T follicular helper cell (primary cell): ENCODE measurements around the gene CTRB1.
"Not testable (repeated sequence)": the region's sequence is repeated elsewhere in the genome, so short reads cannot be mapped to it uniquely, and the experiment has no call there.

ENCODE experiments used
- DNase-seq: peaks from one replicate; pipeline ENCODE4 v3.0.0-alpha.2; 2020; ENCODE audit warnings: low read depth

CTRB1 gene

DNA sequence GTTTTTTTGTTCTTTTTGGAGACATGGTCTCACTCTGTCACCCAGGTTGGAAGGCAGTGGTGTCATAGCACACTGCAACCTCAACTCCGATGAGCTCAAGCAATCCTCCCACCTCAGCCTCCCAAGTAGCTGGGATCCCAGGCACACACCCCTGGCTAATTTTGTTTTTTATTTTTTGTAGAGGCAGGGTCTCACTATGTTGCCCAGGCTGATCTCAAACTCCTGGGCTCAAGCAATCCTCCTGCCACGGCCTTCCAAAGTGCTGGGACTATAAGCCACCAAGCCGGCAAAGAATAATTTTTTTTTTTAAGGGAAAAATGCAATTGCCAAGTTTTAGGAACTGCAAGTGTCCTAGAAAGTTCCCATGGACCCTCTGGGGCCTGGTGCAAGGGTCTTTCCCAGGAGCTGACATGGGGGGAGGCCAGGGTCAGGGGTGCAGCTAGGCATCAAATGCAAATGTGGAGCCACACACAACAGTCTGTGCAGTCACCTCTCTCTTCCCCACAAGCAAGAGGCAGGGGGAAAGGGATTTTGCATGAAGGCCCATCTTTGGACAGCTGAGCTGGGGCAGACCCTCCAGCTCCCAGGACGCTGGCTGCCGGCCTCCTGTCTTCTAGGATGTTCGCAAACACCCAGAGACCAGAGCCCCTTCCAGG is 52.8 kb downstream of the CTRB1 start:
- DNase-seq: no peak

DNA sequence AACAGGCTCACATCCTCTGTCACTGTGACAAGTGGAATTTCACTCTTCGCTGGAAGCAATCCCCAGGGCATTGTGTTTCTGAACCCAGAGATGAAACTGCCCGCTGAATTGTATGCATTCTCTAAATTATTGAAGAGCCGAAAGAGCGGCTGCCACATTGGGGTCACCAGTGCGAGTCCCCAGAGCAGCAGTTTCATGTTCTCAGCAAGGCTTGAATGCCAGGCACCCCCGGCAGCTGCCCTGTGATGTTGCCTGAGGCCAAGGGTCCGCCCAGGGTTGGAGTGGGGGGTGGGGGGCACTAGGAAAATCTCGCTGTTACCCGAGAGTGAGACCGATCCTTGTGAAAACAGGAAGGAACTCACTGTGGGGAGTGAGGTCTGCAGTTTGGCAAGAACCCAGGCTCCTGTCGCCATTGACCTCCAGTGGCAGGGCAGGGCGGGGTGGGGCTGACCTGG is 53.3 kb downstream of the CTRB1 start:
- no peak for DNase-seq

- DNase-seq: not testable (repeated sequence)
These were observed 53.8 kb downstream of the CTRB1 start for GRCh38 chr16:75272629-75273028.

DNA sequence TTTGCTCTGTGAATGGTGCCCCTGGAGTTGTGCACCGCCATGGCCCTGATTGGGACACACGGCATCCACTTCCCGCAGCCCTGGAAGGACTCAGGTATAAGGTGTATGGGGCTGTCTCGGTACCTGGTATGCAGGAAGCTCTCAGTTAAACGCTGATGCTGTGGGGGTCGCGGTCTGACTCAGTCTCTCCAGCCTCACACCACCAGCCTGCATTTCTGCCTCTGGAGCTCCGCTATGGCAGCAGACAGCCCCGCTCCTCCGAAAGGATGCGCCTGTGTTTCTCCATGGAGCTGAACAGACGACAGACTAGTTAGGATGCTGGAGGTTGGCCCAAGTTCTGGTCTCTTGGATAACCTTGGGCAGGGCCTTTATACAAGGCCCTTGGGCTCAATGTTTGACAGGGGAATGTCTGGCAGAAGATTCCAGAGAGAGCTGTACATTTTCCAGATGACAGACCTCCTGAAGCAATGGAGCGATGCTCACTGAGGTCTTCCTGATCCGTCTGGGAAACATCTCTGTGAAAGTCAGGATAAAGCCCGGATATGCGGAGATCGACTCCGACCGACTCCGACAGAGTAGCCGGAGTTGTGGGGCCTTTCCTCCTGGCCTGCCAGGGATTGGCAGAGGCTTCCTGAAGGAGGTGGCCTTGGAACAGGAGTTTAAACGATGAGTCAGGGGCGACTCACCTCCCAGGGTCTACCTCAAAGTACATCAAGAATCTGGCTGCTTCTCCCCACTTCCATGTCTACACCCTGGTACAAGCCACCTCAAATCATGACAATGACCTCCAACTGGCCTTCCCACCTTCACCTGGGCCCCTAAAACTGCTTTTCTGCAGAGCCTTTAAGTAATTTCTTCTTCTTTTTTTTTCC is 54.5 kb downstream of the CTRB1 start:
- DNase-seq: no peak
